ENCODE data around the gene MRPL48.
A peak's percentile ranks its signal among the peaks of the same experiment; 100 is the strongest.

MRPL48 gene

GRCh38 chr11:73787051-73787642, 527 bp upstream of the MRPL48 start:
- peak; percentile 6 for DNase-seq (ENCODE audit: low read depth)
- peak overlapping the region; percentile 87 for H3K4me3 ChIP-seq (ENCODE audit: low read length)
- TF ChIP-seq CTCF (IDR thresholded peaks at IDR 0.05; ENCODE audit: insufficient read depth, low read depth, low read length, missing control alignments), result no peak

- H3K4me3 ChIP-seq (ENCODE audit: low read length), result no peak overlapping the region
- DNase-seq (ENCODE audit: low read depth), result no peak
- TF ChIP-seq CTCF (IDR thresholded peaks at IDR 0.05; ENCODE audit: insufficient read depth, low read depth, low read length, missing control alignments), result no peak
Observed at GRCh38 chr11:73789279-73789670, 1.6 kb downstream of the MRPL48 start.

- H3K4me3 ChIP-seq (ENCODE audit: low read length), result no peak overlapping the region
- TF ChIP-seq CTCF (IDR thresholded peaks at IDR 0.05; ENCODE audit: insufficient read depth, low read depth, low read length, missing control alignments), result no peak
- DNase-seq (ENCODE audit: low read depth), result no peak
Observed at GRCh38 chr11:73792584-73792983, 4.9 kb downstream of the MRPL48 start.

DNA sequence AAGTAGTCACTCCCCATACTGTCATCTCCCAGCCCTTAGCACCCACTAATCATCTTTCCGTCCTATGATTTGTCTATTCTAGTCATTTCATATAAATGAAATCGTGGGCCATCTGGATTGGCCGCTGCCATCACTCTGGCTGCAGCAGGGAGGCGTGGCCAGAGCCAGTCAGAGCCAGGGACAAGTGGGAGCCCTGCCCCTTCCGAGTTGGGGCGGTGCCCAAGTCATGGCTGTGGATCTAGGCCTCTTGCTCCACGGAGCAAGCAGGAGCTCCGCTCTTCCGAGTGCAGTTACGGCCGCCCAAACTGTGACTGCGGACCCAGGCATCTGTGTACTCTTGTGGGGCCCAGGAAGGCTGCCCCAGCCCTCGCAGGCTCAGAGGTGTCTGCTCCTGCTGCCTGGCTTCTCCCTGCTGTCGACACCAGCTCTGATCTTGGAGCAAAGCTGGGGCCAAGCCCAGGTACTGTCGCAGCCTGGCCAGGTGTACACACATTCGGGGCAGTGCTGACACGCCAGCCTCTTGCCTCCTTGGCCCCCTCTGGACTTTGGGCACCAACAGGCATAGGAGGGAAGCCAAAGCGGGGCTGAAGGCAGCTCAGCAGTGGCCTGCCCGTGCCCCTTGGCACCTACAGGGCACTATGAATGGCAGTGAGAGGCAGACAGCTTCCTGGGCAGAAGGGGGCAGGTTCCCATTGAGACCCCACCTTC, 8.4 kb downstream of the MRPL48 start:
- DNase-seq (ENCODE audit: low read depth), result no peak
- no peak overlapping the region for H3K4me3 ChIP-seq (ENCODE audit: low read length)
- no peak for TF ChIP-seq CTCF (IDR thresholded peaks at IDR 0.05; ENCODE audit: insufficient read depth, low read depth, low read length, missing control alignments)

GRCh38 chr11:73797457-73797856, 9.8 kb downstream of the MRPL48 start:
- DNase-seq (ENCODE audit: low read depth), result no peak
- no peak overlapping the region for H3K4me3 ChIP-seq (ENCODE audit: low read length)
- no peak for TF ChIP-seq CTCF (IDR thresholded peaks at IDR 0.05; ENCODE audit: insufficient read depth, low read depth, low read length, missing control alignments)

- DNase-seq (ENCODE audit: low read depth), result no peak
- H3K4me3 ChIP-seq (ENCODE audit: low read length), result no peak overlapping the region
- TF ChIP-seq CTCF (IDR thresholded peaks at IDR 0.05; ENCODE audit: insufficient read depth, low read depth, low read length, missing control alignments), result no peak
Observed at GRCh38 chr11:73800276-73800806, 12.7 kb downstream of the MRPL48 start.
